ENCODE results near the gene TMEM253.

GRCh38 chr14:21093018-21093417 is 7.8 kb upstream of the TMEM253 start:
- TF ChIP-seq YY1 (IDR thresholded peaks at IDR 0.05; ENCODE audit: extremely low read depth, insufficient replicate concordance, low read depth, low read length) (no peak), CTCF (IDR thresholded peaks at IDR 0.05 in 2 of 3, conservative IDR thresholded peaks at IDR 0.05 in 1 of 3; ENCODE audit: borderline replicate concordance in 1 of 3, insufficient read depth in 1 of 3, low read depth in 2 of 3, low read length in 2 of 3) (no peak), SP1 (IDR thresholded peaks at IDR 0.05; ENCODE audit: low read depth) (no peak)
